ENCODE data around the gene TBC1D10B.
"Not testable (repeated sequence)": the region's sequence is repeated elsewhere in the genome, so short reads cannot be mapped to it uniquely, and the experiment has no call there.

TBC1D10B gene

GRCh38 chr16:30398661-30399434 lies 28.6 kb upstream of the TBC1D10B start:
- DNase-seq (ENCODE audit: low read depth in 2 of 2, low spot score in 1 of 2), result no peak

DNA sequence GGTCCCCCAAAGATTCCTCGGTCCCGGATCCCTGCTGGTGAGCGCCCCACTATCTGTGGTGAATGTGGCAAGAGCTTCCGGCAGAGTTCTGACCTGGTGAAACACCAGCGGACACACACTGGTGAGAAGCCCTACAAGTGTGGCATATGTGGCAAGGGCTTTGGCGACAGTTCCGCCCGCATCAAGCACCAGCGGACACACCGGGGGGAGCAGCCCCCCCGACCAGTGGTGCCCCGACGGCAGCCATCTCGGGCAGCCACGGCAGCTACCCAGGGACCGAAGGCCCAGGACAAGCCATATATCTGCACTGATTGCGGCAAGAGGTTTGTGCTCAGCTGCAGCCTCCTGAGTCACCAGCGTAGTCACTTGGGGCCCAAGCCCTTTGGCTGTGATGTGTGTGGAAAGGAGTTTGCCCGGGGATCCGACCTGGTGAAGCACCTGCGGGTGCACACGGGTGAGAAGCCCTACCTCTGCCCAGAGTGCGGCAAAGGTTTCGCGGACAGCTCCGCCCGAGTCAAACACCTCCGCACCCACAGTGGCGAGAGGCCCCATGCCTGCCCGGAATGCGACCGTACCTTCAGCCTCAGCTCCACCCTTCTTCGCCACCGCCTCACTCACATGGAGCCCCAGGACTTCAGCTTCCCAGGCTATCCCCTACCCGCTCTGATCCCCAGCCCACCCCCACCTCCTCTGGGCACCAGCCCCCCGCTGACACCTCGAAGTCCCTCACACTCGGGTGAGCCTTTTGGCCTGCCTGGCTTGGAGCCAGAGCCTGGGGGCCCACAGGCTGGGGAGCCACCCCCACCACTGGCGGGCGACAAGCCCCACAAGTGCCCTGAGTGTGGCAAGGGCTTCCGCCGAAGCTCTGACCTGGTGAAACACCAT lies 27.7 kb upstream of the TBC1D10B start:
- DNase-seq (ENCODE audit: low read depth in 2 of 2, low spot score in 1 of 2), result no peak

GRCh38 chr16:30397056-30397455 lies 26.8 kb upstream of the TBC1D10B start:
- no peak for DNase-seq (ENCODE audit: low read depth in 2 of 2, low spot score in 1 of 2)

DNA sequence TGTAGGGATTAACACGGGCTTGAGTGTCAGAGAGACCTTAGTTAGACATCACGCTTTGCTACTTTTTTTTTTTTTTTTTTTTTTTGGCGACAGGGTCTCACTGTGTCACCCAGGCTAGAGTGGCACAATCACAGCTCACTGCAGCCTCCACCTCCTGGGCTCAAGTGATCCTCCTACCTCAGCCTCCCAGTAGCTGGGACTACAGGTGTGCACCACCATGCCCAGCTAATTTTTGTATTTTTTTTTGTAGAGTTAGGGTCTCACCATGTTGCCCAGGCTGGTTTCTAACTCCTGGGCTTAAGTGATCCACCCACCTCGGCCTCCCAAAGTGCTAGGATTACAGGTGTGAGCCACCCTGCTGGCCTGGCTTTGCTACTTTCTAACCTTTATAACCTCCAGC lies 26.3 kb upstream of the TBC1D10B start:
- not testable (repeated sequence) for DNase-seq (ENCODE audit: low read depth in 2 of 2, low spot score in 1 of 2)

- no peak for DNase-seq (ENCODE audit: low read depth in 2 of 2, low spot score in 1 of 2)
Measured at GRCh38 chr16:30395992-30396585, 25.8 kb upstream of the TBC1D10B start.

GRCh38 chr16:30395155-30395991 lies 25.1 kb upstream of the TBC1D10B start, which contains the start of gene ZNF48:
Gene ZNF48, plus strand, starts transcription at chr16:30395420. Its CDS starts 375 bp downstream, at chr16:30395795.
- no peak for DNase-seq (ENCODE audit: low read depth in 2 of 2, low spot score in 1 of 2)

- DNase-seq (ENCODE audit: low read depth in 2 of 2, low spot score in 1 of 2), result no peak
Measured at GRCh38 chr16:30394592-30395154, 24.4 kb upstream of the TBC1D10B start.

DNA sequence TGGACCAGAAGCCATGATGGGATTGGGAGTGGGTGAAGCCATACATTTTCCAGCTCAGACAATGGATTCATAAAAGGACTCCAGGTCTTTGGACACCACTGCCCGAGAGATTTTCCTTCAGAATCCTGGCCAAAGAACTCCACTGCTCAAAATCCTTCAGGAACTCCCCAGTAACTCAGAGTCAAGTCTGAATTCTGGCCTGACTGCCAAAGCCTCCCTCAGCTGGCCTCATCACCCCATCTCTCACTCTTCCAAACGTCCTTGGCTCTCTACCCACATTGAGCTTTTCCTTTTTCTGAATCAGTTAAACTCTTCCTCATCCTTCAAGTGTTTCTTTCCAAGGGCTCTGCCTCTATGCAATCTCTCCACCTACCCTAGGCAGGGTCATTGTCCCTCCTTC lies 13.2 kb upstream of the TBC1D10B start:
- no peak for DNase-seq (ENCODE audit: low read depth in 2 of 2, low spot score in 1 of 2)

- DNase-seq (ENCODE audit: low read depth in 2 of 2, low spot score in 1 of 2), result peak; percentile 47 to 60
Measured at GRCh38 chr16:30382111-30382881, 12.0 kb upstream of the TBC1D10B start, which contains the start of gene SEPTIN1. Gene SEPTIN1, minus strand, starts transcription at chr16:30382561. Its CDS starts 19 bp downstream, at chr16:30382542.

DNA sequence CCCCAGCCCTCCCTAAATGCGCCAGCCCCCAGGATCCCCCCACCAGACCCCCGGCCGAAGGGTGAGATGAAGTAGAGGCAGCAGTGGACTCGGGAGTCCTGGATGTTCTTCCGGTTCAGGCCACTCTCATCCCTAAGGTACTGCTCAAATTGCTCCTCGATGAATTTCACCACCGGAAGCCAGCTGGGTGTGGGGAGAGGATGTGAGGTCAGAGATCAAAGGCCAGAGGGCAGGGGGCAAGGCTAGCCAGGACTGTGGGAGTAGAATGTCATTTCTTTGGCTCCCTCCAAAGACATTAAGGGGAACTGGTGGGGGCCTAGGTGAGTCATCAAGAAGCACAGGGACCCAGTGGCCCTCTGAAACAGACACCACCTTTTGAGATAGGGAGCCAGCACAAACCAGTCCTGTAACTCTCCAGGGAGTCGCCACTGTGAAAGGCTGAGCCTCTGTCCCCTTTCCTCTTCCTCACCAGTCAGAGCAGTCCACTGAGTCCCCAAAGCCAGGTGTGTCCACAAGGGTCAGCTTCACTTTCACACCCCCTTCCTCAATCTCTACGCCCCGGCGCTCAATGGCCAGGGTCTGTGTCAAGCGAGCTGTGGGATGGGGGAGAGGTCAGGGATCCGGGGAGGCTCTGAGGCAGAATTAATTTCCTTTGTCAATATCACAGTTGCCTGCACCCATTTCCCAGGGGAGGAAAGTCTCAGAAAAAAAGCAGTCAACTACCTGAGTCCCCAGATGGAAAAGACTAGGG lies 11.2 kb upstream of the TBC1D10B start:
- no peak for DNase-seq (ENCODE audit: low read depth in 2 of 2, low spot score in 1 of 2)

DNA sequence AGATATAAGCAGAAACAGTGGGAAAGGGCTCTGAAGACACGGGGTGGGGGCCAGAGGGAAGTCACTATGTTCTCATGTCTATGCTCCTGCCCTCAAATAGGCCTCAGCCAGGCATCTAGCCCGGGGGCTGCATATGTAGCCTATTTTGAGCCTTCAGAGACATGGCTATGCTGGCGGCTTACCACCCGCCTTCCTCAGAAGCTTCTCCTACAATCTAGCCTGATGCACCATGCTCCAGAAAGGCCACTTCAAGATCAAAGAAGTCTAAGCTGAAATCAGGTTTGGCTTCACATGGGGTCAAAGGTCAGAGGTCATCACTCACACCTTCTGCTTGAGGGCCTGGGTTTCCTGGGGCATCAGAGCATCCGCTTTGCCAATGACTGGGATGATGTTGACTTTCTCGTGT lies 10.5 kb upstream of the TBC1D10B start:
- DNase-seq (ENCODE audit: low read depth in 2 of 2, low spot score in 1 of 2), result no peak

- no peak for DNase-seq (ENCODE audit: low read depth in 2 of 2, low spot score in 1 of 2)
Measured at GRCh38 chr16:30380072-30380802, 9.9 kb upstream of the TBC1D10B start.

- DNase-seq (ENCODE audit: low read depth in 2 of 2, low spot score in 1 of 2), result no peak
Measured at GRCh38 chr16:30379158-30379783, 9.0 kb upstream of the TBC1D10B start.

DNA sequence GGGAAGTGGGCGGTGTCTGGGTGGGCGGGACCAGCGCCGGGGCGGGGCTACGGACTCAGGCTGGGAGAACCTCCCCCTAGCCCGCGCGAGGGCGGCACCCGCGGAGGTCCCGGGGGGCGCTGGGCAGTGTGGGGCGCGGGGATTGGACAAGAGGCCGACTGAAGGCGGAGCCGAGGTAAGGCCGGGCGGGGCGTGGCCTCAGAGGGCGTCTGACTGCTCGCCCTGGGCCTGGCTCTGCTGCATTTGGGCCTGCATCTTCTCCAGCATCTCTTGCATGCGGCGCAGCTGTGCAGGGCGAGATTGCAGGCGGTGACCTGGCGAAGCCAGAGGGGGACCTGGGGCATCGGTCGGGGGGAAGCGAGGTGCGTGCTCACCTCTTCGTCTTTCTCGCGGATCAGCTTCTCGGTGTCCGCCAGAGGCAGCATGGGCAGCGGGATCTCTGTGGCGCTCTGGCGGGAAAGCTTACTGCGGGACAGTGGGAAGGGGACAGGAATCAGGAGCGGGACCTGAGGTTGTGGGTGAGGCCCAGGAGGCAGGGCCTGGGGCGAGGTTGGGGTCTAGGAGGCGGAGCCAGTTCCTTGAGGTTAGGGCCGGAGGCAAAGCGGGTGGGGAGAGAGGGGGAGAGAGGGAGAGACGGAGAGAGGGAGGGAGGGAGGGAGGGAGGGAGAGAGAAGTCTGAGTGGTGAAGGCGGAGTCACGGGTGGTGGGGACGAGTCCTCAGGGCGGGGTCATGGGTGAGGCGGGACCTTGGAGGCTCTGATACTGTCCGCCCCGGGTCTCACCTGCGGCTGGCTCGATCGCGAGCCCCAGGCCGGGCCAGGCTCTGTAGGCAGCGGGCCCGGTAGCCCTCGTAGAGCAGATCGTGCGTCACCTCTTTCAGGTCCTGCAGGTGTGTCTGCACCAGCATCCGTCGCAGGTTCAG lies 8.2 kb upstream of the TBC1D10B start:
- peak; percentile 98 to 100 for DNase-seq (ENCODE audit: low read depth in 2 of 2, low spot score in 1 of 2)

- peak; percentile 79 for DNase-seq (ENCODE audit: low read depth in 2 of 2, low spot score in 1 of 2)
Measured at GRCh38 chr16:30377812-30378235, 7.5 kb upstream of the TBC1D10B start.

- no peak for DNase-seq (ENCODE audit: low read depth in 2 of 2, low spot score in 1 of 2)
Measured at GRCh38 chr16:30377050-30377811, 6.9 kb upstream of the TBC1D10B start.
